ENCODE measurements around the gene KRTAP17-1. TPM values are rescaled to one million over a fixed set of nuclear protein-coding genes. Genes with fewer than 3 reads are reported as not detected.

The KRTAP17-1 gene
- polyA plus RNA-seq, 1 donor (not counting 4 experiments of a cell fraction or from before 2014, with no cell fraction given): not detected

GRCh38 chr17:41339571-41340172 is 24.2 kb upstream of the KRTAP17-1 start:
- H3K4me3 ChIP-seq (ENCODE audit: control insufficient read depth in 2 of 3, extremely low read depth in 1 of 3, insufficient read depth in 2 of 3, low read depth in 1 of 3, low read length in 3 of 3): peak overlapping the region in 1 of 3 experiments; percentile 9
- no peaks in the 10 kb centered on the region for H3K9me3 ChIP-seq (ENCODE audit: control insufficient read depth, low read depth, low read length)
- no peaks in the 10 kb centered on the region for H3K27me3 ChIP-seq (ENCODE audit: control insufficient read depth, extremely low read depth, insufficient read depth, low read length)
- dilution Hi-C loops (cut with MboI; ENCODE audit: extremely low pct_ligation_motif_present, low sequenced_read_pairs): no loop called here
- H3K9ac ChIP-seq (ENCODE audit: control insufficient read depth, extremely low read depth, insufficient read depth, low read length): peak overlapping the region; percentile 24
- FAIRE-seq (peak; percentile 23), DNase-seq (ENCODE audit: low read depth, low spot score) (no peak)
- H3K4me2 ChIP-seq (ENCODE audit: control insufficient read depth, extremely low read depth, insufficient read depth, low read depth, low read length): peak overlapping the region; percentile 40
- peak overlapping the region; percentile 43 for H3K27ac ChIP-seq (ENCODE audit: control insufficient read depth, insufficient read depth, low read length)
- H3K4me1 ChIP-seq (ENCODE audit: control insufficient read depth, extremely low read depth, insufficient read depth, low read length): peaks cover 15% of the 10 kb centered on the region
- H3K79me2 ChIP-seq (ENCODE audit: control insufficient read depth, insufficient read depth, low read length): no peaks in the 10 kb centered on the region
- TF ChIP-seq CTCF (optimal IDR thresholded peaks at IDR 0.05 in 1 of 3, IDR thresholded peaks at IDR 0.05 in 1 of 3, conservative IDR thresholded peaks at IDR 0.05 in 1 of 3; ENCODE audit: extremely low read depth in 1 of 3, insufficient read depth in 2 of 3, low read length in 3 of 3) (no peak), EZH2 (IDR thresholded peaks at IDR 0.05; ENCODE audit: low read length) (no peak)
- H4K20me1 ChIP-seq (ENCODE audit: control insufficient read depth, extremely low read depth, insufficient read depth, low read length): no peaks in the 10 kb centered on the region
- H2AFZ ChIP-seq (ENCODE audit: control insufficient read depth, low read length): no peak overlapping the region
- no peaks in the 10 kb centered on the region for H3K36me3 ChIP-seq (ENCODE audit: control insufficient read depth in 2 of 2, extremely low read depth in 1 of 2, insufficient read depth in 2 of 2, low read length in 2 of 2)
- no peaks in the 10 kb centered on the region for H3K9me1 ChIP-seq (ENCODE audit: control insufficient read depth, extremely low read depth, insufficient read depth, low read length)

DNA sequence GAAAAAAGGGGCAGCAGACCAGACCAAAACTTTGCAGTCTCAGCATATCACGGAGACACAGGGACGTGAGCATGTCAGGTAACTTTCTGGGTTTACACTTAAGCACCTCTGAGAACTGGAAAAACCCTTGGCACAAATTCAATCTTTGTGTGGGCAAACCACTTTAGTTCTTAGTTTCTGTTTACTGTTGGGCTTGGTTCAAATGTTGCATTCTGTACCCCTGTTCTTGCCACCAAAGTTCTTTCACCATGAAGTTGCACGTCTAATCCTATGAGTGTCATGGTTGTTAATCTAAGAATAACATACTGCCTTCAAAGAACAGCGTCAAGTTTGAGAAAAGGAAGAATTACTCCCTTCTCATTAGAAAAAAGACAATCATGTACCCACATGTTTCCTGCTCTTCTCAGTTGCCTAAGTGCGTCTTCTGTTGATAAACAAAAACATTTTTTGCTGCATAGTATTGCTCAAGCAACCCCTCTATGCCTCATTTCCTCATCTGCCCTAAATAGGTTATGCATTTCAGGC is 23.5 kb upstream of the KRTAP17-1 start:
- H3K4me1 ChIP-seq (ENCODE audit: control insufficient read depth, extremely low read depth, insufficient read depth, low read length): peaks cover 15% of the 10 kb centered on the region

More for the DNA sequence above, 23.5 kb upstream of the KRTAP17-1 start:
- no peak for DNase-seq (ENCODE audit: low read depth, low spot score)
- TF ChIP-seq CTCF (optimal IDR thresholded peaks at IDR 0.05 in 1 of 3, IDR thresholded peaks at IDR 0.05 in 1 of 3, conservative IDR thresholded peaks at IDR 0.05 in 1 of 3; ENCODE audit: extremely low read depth in 1 of 3, insufficient read depth in 2 of 3, low read length in 3 of 3) (no peak), EZH2 (IDR thresholded peaks at IDR 0.05; ENCODE audit: low read length) (no peak)
- Histone ChIP-seq H2AFZ (ENCODE audit: control insufficient read depth, low read length) (peak overlapping the region; percentile 53), H3K79me2 (ENCODE audit: control insufficient read depth, insufficient read depth, low read length) (no peaks in the 10 kb centered on the region), H3K9me1 (ENCODE audit: control insufficient read depth, extremely low read depth, insufficient read depth, low read length) (no peaks in the 10 kb centered on the region), H3K27me3 (ENCODE audit: control insufficient read depth, extremely low read depth, insufficient read depth, low read length) (no peaks in the 10 kb centered on the region), H3K9ac (ENCODE audit: control insufficient read depth, extremely low read depth, insufficient read depth, low read length) (peak overlapping the region; percentile 47), H3K27ac (ENCODE audit: control insufficient read depth, insufficient read depth, low read length) (peak overlapping the region; percentile 69), H3K9me3 (ENCODE audit: control insufficient read depth, low read depth, low read length) (no peaks in the 10 kb centered on the region), H3K36me3 (ENCODE audit: control insufficient read depth in 2 of 2, extremely low read depth in 1 of 2, insufficient read depth in 2 of 2, low read length in 2 of 2) (no peaks in the 10 kb centered on the region), H3K4me3 (ENCODE audit: control insufficient read depth in 2 of 3, extremely low read depth in 1 of 3, insufficient read depth in 2 of 3, low read depth in 1 of 3, low read length in 3 of 3) (no peak overlapping the region), H3K4me2 (ENCODE audit: control insufficient read depth, extremely low read depth, insufficient read depth, low read depth, low read length) (peak overlapping the region; percentile 55), H4K20me1 (ENCODE audit: control insufficient read depth, extremely low read depth, insufficient read depth, low read length) (no peaks in the 10 kb centered on the region)
- peak; percentile 82 for FAIRE-seq
- dilution Hi-C loops (cut with MboI; ENCODE audit: extremely low pct_ligation_motif_present, low sequenced_read_pairs): no loop called here

Data from keratinocyte (primary cell).